Epithelial cell of esophagus (primary cell): Measurements from ENCODE around the gene CCHCR1.
A peak's percentile ranks its signal among the peaks of the same experiment; 100 is the strongest.

ENCODE experiments used
- DNase-seq: peaks from one replicate; pipeline ENCODE4 v3.0.0; 2010; ENCODE audit warnings: low read depth
- H3K4me3 ChIP-seq: 2 replicates; pipeline ENCODE4 v1.5.1; 2011; ENCODE audit warnings: mild to moderate bottlenecking, low read length, control low read depth
- CTCF ChIP-seq: IDR thresholded peaks from 2 replicates; pipeline ENCODE4 v1.5.1; 2011; ENCODE audit warnings: low read depth, mild to moderate bottlenecking, low read length, control low read depth, inconsistent platforms; ENCODE audit not compliant: insufficient read depth; ENCODE audit errors: missing control alignments

CCHCR1 gene

GRCh38 chr6:31140643-31141042 is 17.0 kb downstream of the CCHCR1 start:
- H3K4me3 ChIP-seq: no peak overlapping the region
- TF ChIP-seq CTCF: no peak
- DNase-seq: no peak

- H3K4me3 ChIP-seq: no peak overlapping the region
- no peak for DNase-seq
- no peak for TF ChIP-seq CTCF
Observed at GRCh38 chr6:31139599-31139998, 18.0 kb downstream of the CCHCR1 start.

GRCh38 chr6:31138982-31139381 is 18.6 kb downstream of the CCHCR1 start, which contains the start of gene PSORS1C2:
Gene PSORS1C2, minus strand, starts transcription at chr6:31139066. Its CDS starts 40 bp downstream, at chr6:31139026.
- TF ChIP-seq CTCF: no peak
- H3K4me3 ChIP-seq: no peak within 1 kb of the TSS
- DNase-seq: peak; percentile 58

GRCh38 chr6:31135710-31136109 is 21.9 kb downstream of the CCHCR1 start:
- no peak overlapping the region for H3K4me3 ChIP-seq
- DNase-seq: no peak
- no peak for TF ChIP-seq CTCF

- no peak overlapping the region for H3K4me3 ChIP-seq
- no peak for DNase-seq
- TF ChIP-seq CTCF: no peak
Observed at GRCh38 chr6:31132806-31133205, 24.8 kb downstream of the CCHCR1 start.

GRCh38 chr6:31131595-31131994 is 26.0 kb downstream of the CCHCR1 start:
- H3K4me3 ChIP-seq: no peak overlapping the region
- no peak for TF ChIP-seq CTCF

GRCh38 chr6:31130751-31131150 is 26.9 kb downstream of the CCHCR1 start:
- H3K4me3 ChIP-seq: no peak overlapping the region
- TF ChIP-seq CTCF: no peak
- no peak for DNase-seq

More at GRCh38 chr6:31131595-31131994, 26.0 kb downstream of the CCHCR1 start:
- no peak for DNase-seq
